A549 (cell line): ENCODE measurements around the gene QKI.

Experiments used
- EP300 ChIP-seq, 2 experiments: fragments of >200 bp; sonication (Bioruptor Twin); formaldehyde crosslinking; IDR thresholded peaks; 2 replicates in 1 of 2; 3 replicates in 1 of 2; pipeline ENCODE4 v1.6.1; 2016 to 2017
- HEYL ChIP-seq: fragments of 250-450 bp; sonication (Bioruptor Pico); IDR thresholded peaks from 2 replicates; pipeline ENCODE4 v1.8.0; 2021; ENCODE audit warnings: mild to moderate bottlenecking, moderate library complexity
- JUN ChIP-seq, 2 experiments: fragments of >200 bp; sonication (Bioruptor Twin); formaldehyde crosslinking; IDR thresholded peaks; 2 replicates in 1 of 2; 3 replicates in 1 of 2; pipeline ENCODE4 v1.6.1; 2016 to 2017
- NFE2L2 ChIP-seq: fragments of 150-350 bp; conservative IDR thresholded peaks from 2 replicates; pipeline ENCODE4 v1.6.1; 2014; ENCODE audit warnings: low read length
- USF2 ChIP-seq: fragments of 450-650 bp; IDR thresholded peaks from 2 replicates; pipeline ENCODE4 v1.6.1; 2014; ENCODE audit warnings: antibody characterized with exemption
- TF ChIP-seq, protein P1 (sequence below): fragments of >200 bp; sonication (Bioruptor Twin); formaldehyde crosslinking; IDR thresholded peaks from 3 replicates; pipeline ENCODE4 v1.5.1; 2016
- TF ChIP-seq, protein P2 (sequence below): fragments of 200-600 bp; sonication (generic); IDR thresholded peaks from 2 replicates; pipeline ENCODE4 v1.6.1; 2016; ENCODE audit warnings: antibody characterized with exemption, mild to moderate bottlenecking, moderate library complexity

GRCh38 chr6:163436843-163437242, 22.3 kb downstream of the QKI start:
- TF ChIP-seq USF2 (no peak), JUN (IDR thresholded peaks at IDR 0.05) (no peak), HEYL (CRISPR knock-in tag) (no peak), EP300 (IDR thresholded peaks at IDR 0.05) (no peak), NFE2L2 (no peak)
- TF ChIP-seq, protein P1, sequence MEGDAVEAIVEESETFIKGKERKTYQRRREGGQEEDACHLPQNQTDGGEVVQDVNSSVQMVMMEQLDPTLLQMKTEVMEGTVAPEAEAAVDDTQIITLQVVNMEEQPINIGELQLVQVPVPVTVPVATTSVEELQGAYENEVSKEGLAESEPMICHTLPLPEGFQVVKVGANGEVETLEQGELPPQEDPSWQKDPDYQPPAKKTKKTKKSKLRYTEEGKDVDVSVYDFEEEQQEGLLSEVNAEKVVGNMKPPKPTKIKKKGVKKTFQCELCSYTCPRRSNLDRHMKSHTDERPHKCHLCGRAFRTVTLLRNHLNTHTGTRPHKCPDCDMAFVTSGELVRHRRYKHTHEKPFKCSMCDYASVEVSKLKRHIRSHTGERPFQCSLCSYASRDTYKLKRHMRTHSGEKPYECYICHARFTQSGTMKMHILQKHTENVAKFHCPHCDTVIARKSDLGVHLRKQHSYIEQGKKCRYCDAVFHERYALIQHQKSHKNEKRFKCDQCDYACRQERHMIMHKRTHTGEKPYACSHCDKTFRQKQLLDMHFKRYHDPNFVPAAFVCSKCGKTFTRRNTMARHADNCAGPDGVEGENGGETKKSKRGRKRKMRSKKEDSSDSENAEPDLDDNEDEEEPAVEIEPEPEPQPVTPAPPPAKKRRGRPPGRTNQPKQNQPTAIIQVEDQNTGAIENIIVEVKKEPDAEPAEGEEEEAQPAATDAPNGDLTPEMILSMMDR, result no peak
- TF ChIP-seq, protein P2, sequence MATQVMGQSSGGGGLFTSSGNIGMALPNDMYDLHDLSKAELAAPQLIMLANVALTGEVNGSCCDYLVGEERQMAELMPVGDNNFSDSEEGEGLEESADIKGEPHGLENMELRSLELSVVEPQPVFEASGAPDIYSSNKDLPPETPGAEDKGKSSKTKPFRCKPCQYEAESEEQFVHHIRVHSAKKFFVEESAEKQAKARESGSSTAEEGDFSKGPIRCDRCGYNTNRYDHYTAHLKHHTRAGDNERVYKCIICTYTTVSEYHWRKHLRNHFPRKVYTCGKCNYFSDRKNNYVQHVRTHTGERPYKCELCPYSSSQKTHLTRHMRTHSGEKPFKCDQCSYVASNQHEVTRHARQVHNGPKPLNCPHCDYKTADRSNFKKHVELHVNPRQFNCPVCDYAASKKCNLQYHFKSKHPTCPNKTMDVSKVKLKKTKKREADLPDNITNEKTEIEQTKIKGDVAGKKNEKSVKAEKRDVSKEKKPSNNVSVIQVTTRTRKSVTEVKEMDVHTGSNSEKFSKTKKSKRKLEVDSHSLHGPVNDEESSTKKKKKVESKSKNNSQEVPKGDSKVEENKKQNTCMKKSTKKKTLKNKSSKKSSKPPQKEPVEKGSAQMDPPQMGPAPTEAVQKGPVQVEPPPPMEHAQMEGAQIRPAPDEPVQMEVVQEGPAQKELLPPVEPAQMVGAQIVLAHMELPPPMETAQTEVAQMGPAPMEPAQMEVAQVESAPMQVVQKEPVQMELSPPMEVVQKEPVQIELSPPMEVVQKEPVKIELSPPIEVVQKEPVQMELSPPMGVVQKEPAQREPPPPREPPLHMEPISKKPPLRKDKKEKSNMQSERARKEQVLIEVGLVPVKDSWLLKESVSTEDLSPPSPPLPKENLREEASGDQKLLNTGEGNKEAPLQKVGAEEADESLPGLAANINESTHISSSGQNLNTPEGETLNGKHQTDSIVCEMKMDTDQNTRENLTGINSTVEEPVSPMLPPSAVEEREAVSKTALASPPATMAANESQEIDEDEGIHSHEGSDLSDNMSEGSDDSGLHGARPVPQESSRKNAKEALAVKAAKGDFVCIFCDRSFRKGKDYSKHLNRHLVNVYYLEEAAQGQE, result no peak
